Measurements from ENCODE around the gene HLA-DQB2.
A peak's percentile ranks its signal among the peaks of the same experiment; 100 is the strongest.
"Not testable (repeated sequence)": the region's sequence is repeated elsewhere in the genome, so short reads cannot be mapped to it uniquely, and the experiment has no call there.

Gene HLA-DQB2

GRCh38 chr6:32763421-32763820, at the start of gene HLA-DQB2:
Gene HLA-DQB2 (minus strand): TSS chr6:32763532. CDS start chr6:32763470, 62 bp downstream.
- DNase-seq (ENCODE audit: low read depth in 2 of 2), result no peak

DNA sequence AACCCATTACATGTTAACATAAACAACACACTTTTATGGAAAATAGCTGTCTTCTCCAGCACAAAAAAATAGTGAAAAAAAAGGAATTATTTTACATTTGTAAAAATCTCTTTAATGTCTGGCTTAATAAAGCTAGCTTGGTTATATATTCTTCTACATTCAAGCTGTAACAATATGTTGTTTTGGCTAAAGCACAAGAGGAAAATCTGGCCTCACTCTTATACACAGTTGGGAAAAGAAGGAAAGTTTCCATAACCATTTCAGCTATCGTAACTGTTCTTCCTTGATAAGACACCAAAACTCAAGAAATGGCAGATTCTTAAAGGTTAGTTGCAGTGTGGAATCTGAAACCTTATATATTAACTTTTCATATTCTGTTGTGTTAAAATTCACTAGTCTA, 45.8 kb upstream of the HLA-DQB2 start:
- no peak for DNase-seq (ENCODE audit: low read depth in 2 of 2)

GRCh38 chr6:32807020-32807580, 43.8 kb upstream of the HLA-DQB2 start:
- DNase-seq (ENCODE audit: low read depth in 2 of 2), result no peak

GRCh38 chr6:32805404-32805803, 42.1 kb upstream of the HLA-DQB2 start:
- DNase-seq (ENCODE audit: low read depth in 2 of 2), result not testable (repeated sequence)

GRCh38 chr6:32803416-32803815, 40.1 kb upstream of the HLA-DQB2 start:
- no peak for DNase-seq (ENCODE audit: low read depth in 2 of 2)

DNA sequence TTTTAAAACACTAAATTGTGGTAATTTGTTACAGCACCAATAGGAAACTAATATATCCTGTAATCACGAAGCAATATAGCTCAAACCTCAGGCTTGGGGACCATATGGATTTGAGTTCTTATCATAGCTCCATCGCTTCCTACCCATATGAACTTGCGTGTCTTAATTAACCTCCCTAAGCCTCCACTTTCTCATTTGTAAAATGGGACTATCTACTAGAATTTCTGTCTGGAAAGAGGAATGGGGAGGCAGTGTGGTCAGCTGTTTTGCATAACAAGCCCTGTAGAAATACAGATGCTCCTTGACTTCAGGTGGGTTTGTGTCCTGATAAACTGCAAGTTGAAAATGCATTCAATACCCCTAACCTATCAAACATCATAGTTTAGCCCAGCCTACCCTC, 36.4 kb upstream of the HLA-DQB2 start:
- no peak for DNase-seq (ENCODE audit: low read depth in 2 of 2)

GRCh38 chr6:32799168-32799567, 35.8 kb upstream of the HLA-DQB2 start:
- no peak for DNase-seq (ENCODE audit: low read depth in 2 of 2)

- peak; percentile 80 for DNase-seq (ENCODE audit: low read depth in 2 of 2)
Measured at GRCh38 chr6:32796848-32797776, 33.8 kb upstream of the HLA-DQB2 start.

DNA sequence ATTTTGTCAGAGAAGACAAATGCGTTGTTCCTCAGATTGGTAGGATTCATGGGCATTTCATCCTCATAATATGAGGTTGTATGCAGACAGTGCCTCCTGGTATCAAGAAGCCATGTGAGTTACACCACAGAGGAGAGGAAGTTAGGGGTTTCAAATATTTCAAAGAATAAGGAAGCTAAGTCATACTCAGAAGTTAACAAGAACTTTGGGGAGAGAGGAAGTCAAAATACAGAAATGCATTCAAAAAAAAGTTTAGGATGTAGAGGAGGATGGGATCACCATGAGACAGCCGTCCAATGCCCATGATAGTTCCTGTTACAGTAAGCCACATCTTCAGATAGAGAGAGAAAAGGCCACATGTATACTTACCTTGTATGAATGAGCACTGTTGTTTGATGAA, 31.2 kb upstream of the HLA-DQB2 start:
- no peak for DNase-seq (ENCODE audit: low read depth in 2 of 2)

DNA sequence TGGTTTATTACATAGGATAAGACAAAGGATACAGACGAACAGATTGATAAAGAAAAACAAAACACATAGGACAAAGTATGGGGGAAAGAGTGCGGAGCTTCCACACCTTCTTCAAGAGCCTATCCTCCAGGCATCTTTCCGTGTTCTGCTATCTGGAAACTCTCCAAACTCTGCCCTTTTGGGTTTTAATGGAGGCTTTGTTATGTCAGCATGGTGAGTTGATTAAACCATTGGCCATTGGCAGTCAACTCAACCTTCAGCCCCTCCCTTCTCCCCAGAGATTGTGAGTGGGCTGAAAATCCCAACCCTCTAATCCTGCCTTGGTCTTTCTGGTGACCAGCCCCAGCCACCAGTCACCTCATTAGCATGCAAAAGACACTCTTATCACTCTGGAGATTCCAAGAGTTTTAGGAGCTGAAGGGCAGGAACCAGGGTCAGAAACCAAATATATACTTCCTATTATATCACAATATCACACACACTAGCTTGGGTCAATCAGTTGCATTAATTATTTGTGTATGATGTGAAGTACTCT, 29.6 kb upstream of the HLA-DQB2 start:
- no peak for DNase-seq (ENCODE audit: low read depth in 2 of 2)

- no peak for DNase-seq (ENCODE audit: low read depth in 2 of 2)
Measured at GRCh38 chr6:32790306-32790705, 27.0 kb upstream of the HLA-DQB2 start.

GRCh38 chr6:32785781-32786533, 22.6 kb upstream of the HLA-DQB2 start:
- peak in 1 of 2 donors; percentile 18 for DNase-seq (ENCODE audit: low read depth in 2 of 2)

DNA sequence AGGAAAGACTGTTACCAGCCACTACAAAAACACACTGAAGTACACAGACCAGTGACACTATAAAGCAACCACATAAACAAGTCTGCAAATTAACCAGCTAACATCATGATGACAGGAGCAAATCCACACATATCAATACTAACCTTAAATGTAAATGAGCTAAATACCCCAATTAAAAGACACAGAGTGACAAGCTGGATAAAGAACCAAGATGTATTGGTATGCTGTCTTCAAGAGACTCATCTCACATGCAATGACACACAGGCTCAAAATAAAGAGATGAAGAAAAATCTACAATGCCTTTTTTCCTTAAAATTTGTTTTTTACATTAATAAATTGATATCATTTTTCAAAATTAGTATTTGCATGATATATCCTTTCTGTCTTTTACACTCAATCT, 19.6 kb upstream of the HLA-DQB2 start:
- DNase-seq (ENCODE audit: low read depth in 2 of 2), result not testable (repeated sequence)

- DNase-seq (ENCODE audit: low read depth in 2 of 2), result no peak
Measured at GRCh38 chr6:32779036-32779435, 15.7 kb upstream of the HLA-DQB2 start.

DNA sequence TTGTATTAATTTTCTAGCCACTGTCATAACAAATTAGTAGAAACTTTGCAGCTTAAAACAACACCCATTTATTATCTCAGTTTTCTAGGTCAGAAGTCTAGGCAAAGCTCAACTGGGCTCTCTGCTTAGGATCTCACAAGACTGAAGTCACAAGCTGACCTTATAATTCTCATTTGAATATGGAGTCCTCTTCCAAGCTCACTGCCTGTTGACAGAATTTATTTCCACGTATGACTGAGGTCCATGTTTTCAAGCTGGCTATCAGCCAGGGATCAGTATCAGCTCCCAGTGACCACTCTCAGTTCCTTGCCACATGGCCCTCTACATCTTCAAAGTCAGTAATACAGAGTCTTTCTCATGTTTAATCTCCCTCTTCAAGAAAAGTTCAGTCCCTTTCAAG, 11.7 kb upstream of the HLA-DQB2 start:
- no peak for DNase-seq (ENCODE audit: low read depth in 2 of 2)

DNA sequence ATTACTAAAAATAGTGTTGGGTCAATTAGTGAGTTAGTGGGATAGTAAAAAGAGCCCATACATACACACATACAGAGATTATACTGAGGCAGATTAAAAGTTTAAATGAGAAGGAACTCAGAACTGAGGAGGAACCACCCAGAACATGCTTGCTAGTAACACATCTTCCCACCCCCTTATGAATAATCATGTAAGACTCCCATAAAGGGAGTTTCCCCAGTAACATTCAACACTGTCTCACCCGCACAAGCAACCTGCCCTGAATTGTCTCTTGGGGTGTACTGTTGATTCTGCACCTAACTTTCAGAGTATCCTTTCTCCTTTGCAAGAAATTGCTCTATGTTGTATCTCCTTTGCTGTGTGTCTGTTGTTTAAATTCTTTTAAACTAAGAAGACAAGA, 11.1 kb upstream of the HLA-DQB2 start:
- no peak for DNase-seq (ENCODE audit: low read depth in 2 of 2)

DNA sequence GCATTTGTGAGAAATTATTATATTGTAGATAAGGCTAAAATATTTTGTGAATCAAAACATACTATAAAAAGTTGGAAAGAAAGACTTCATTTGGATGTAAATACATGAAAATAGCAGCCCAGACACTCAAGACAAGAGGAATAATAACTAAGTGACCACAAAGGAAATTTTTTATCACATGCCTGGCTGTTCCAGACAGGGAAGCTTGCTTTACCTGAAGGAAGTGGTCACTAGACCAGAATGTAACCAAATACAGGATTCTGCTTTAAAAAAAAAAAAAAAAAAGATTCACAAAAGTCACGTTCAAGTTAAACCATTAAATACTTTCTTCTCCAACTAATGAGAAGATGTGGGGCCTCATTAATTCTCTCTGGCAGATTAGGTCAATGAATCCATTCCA, 9.3 kb upstream of the HLA-DQB2 start:
- no peak for DNase-seq (ENCODE audit: low read depth in 2 of 2)

- no peak for DNase-seq (ENCODE audit: low read depth in 2 of 2)
Measured at GRCh38 chr6:32764048-32764447, 716 bp upstream of the HLA-DQB2 start.

DNA sequence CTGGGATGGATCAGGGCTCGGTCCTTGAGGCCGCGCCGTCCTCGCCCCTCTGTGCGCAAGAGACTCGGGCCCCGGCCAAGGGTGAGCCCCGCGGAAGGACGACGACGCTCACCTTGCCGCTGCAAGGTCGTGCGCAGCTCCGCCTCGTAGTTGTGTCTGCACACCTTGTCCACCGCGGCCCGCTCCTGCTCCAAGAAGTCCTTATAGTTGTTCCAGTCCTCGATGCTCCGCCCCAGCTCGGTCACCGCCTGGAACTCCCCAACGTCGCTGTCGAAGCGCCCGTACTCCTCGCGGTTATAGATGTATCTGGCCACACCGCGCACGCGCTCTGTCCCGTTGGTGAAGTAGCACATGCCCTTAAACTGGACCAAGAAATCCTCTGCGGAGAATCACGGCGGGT, 1.8 kb downstream of the HLA-DQB2 start:
- DNase-seq (ENCODE audit: low read depth in 2 of 2), result no peak

DNA sequence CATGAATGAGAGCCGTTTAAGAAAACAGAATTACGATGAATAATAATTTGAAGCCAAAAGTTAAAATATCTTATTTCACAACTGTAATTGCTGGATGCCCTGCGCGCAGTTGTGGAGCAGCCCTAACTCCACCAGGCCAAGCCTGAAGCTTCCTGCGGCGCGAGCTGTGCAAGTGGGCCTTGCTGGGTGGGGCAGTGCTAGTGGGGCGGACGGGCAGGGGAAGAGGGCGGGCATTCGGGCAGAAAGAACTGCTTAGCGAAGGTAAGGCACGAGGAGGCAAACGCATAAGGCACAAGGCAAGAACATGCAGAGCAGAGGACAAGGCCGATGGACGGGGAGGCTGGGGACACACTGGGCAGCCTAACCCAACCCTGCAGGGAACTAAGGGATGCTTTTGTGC, 2.3 kb downstream of the HLA-DQB2 start:
- DNase-seq (ENCODE audit: low read depth in 2 of 2), result no peak

GRCh38 chr6:32759669-32760068, 3.7 kb downstream of the HLA-DQB2 start:
- DNase-seq (ENCODE audit: low read depth in 2 of 2), result no peak

DNA sequence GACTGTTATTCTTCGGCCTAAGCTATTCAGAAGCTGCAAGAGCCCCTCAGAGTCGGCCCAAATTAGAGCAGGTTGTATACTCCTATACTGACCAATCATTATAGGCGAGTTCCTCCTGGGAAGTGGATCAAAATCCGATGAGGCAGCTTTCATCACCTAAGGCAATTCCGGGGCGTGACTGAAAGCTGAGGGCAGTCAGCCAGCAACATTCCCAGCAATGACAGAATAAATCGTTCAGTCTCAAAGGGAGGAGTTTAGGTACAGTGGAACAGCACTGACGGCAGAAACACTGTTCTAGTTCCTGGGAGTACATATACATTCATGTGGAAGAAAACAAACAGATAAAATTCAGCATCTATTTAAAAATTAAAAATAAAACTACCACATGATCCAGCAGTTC, 10.8 kb downstream of the HLA-DQB2 start:
- no peak for DNase-seq (ENCODE audit: low read depth in 2 of 2)

All from stimulated activated CD4-positive, alpha-beta T cell treated with anti-CD3 and anti-CD28 coated beads, Interleukin-1b, Interleukin-23, amount 100 ng/mL, for 4 hours (primary cell).